Stimulated activated CD8-positive, alpha-beta memory T cell treated with anti-CD3 and anti-CD28 coated beads, Interleukin-12 subunit alpha, Interleukin-12 subunit beta, amount 100 ng/mL, for 24 hours (primary cell): ENCODE measurements around the gene HOXA6.

Experiments used
- DNase-seq: peaks from one replicate; pipeline ENCODE4 v3.0.0-alpha.2; 2020; ENCODE audit errors: extremely low read depth

The HOXA6 gene

DNA sequence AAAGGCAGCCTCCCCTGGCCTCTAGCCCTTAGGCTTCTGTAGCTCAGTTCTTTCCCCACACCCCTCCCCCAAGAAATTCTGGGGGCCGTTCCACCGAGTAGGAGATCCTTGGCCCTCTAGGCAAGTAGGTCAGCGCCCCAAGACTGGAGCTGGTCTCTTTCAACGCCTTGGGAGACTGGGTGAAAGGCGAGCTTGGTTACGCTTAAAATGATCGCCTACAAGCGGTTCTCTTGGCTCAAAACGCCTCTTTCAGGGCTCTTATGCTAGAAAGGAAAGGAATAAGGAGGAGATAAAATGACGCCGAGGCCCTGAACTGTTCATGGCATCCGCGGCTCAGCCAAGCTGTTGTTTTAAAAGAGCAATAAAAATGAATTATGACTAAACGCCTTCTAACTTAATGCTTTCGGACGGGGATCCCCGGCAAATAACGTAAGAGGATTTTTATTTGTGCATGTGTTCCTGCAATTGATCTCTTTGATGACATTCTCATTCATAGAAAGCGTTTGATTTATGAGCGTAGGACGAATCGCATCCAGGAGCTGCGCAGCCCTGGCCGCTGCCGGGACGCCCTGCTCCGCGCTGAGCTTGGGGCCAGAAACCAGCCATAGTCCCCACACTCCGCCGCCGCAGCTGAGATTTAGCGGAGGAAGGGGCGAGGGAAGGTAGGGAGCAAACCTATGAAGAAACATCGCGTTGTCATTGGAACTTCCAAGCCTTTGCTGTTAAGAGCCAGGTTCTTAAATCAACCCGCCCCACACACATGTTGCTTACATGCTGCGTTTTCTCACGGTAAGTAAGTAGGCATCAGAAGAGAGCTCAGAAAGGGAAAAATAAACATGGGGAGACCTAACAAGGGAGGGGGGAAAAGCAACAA lies 48.8 kb downstream of the HOXA6 start:
- no peak for DNase-seq

DNA sequence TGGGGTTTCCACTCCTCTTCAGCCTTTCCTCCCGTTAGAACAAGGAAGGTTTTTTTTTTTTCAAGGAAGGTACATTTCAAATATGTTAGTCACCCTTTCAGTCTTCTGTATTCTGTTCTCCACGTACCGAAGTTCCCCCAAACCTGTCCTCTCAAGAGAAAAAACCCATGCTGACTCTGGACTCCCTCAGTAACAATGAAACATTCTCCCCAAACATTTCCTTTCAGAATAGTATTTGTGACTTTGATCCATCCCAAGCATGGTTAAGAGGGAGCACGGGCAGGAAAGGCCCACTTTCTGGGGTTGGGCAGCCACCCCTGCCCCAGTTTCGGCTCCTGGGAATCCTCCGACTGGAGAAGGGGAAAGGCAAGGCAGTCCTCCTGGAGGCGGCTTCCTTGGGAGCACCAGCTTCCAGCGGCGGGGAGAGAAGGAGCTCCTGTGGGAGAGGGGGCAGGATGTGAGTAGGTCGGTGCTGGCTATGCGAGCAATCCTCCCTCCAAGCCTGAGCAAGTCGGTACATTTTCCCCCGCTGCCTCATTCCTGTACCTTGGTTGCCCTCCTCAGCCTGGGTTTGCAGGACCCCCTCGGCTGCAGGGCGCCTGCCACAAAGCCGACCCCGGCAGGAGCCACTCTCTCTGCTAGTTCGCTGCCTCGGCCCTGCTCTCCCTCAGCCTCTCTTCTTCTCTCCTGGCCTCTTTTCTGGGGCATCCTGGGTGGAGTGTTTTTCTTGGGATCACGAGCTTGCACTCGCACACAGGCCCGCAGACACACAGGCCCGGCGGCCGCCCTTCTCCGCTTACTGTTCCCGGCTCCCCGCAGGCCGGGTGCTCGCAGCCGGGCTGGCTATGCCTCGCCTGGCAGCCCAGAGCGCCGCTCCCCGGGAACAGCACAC lies 49.6 kb downstream of the HOXA6 start:
- no peak for DNase-seq

DNA sequence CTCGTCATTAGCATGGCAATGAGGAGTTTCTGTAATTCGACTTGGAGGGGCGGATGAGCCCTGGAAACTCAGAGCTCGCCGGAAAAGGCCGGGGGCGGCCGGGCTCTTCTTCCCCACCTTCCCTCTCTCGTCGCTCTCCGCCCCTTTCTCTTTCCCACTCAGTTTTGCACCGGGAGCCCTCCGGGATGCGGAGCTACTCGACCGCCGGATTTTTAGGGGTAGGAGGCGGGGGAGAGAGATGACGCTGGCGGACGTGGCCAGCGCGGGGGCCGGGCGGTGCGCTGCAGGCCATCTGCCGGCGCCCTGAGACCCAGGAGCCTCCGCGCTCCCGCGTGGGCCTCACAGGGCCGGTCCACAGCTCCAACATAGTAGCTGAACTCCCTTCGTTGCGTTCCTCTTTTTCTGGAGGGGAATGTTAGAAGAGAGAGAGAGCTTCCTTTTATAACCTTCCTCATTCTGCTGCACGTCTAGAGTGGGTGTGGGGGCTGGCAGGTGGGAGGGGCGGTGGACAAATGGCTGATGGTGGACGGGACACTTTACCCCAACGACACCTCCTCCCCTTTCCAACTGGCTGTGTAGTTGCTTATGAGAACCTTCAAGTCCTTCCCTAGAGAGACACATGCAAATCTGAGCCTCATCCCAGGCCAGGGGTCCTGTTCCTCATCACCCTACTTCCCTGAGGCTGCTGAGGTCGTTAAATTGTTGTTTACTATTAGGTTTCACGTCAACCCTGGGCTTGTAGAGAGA lies 50.6 kb downstream of the HOXA6 start:
- DNase-seq = no peak

DNA sequence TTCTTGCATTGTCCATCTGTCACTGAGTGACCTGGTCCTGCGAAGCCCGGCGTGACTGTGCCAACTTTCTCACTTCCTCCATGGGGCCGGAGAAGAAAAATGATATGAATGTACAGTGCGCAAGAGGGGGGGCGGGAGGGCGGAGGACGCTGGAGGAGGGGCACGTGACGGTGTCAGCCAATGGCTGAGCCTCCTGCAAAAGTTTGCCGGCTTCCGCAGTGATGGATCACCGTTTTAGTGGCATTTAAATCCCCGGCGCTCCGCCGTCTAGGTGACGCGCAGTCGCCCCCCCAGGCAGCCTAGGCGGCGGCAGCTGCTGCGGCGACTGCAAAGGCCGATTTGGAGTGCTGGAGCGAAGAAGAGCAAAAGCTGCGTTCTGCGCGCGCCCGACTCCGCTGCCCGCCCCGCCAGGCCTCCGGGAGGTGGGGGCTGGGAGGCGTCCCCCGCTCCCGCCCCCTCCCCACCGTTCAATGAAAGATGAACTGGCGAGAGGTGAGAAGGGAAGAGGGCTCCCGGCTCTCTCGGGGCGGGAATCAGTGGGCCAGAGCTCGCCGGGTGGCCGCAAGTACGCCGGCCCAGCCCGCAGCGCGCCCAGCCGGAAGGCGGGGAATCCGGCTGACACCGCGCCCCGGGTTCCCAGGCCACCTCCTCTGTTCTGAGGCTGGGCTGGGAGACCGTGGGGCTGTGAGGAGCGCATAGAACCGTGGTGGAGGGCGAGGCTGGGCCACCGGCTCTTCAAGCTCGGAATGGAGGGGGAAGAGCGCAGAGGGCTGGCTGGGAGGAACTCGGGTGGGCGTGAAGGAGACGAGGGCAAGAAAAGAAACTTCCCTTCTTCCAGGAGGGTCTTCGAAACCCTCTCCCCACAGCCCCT lies 51.4 kb downstream of the HOXA6 start, which contains the start of gene HOXA1:
TSS of gene HOXA1 (minus strand) at position 104 of the 871 bp plus-strand sequence. CDS start at position 16, 88 bp downstream.
- peak; percentile 31 for DNase-seq
